COR-L47 (cell line): ENCODE data around the gene MYO18B.

Source experiments
- DNase-seq: peaks from one replicate; lab custom pipeline; 2025; lab: John Stamatoyannopoulos, UW

Gene MYO18B

GRCh38 chr22:25779426-25779825 lies 37.4 kb downstream of the MYO18B start:
- DNase-seq = no peak

GRCh38 chr22:25779890-25780289 lies 37.9 kb downstream of the MYO18B start:
- DNase-seq = no peak

- peak; percentile 19 for DNase-seq
These were observed 38.7 kb downstream of the MYO18B start for GRCh38 chr22:25780673-25781072.

- DNase-seq = no peak
These were observed 39.8 kb downstream of the MYO18B start for GRCh38 chr22:25781801-25782200.

GRCh38 chr22:25782831-25783230 lies 40.8 kb downstream of the MYO18B start:
- DNase-seq = no peak

- DNase-seq = no peak
These were observed 41.9 kb downstream of the MYO18B start for GRCh38 chr22:25783856-25784255.

- DNase-seq = no peak
These were observed 44.2 kb downstream of the MYO18B start for GRCh38 chr22:25786165-25786564.

GRCh38 chr22:25791556-25791955 lies 49.6 kb downstream of the MYO18B start:
- no peak for DNase-seq

GRCh38 chr22:25795478-25795877 lies 53.5 kb downstream of the MYO18B start:
- DNase-seq = no peak

GRCh38 chr22:25797498-25798290 lies 55.7 kb downstream of the MYO18B start:
- DNase-seq = peak; percentile 91

- no peak for DNase-seq
These were observed 58.8 kb downstream of the MYO18B start for GRCh38 chr22:25800766-25801165.

- DNase-seq = no peak
These were observed 60.0 kb downstream of the MYO18B start for GRCh38 chr22:25802018-25802417.

- no peak for DNase-seq
These were observed 62.7 kb downstream of the MYO18B start for GRCh38 chr22:25804676-25805075.

- DNase-seq = no peak
These were observed 64.6 kb downstream of the MYO18B start for GRCh38 chr22:25806579-25806978.

GRCh38 chr22:25814685-25815084 lies 72.7 kb downstream of the MYO18B start:
- no peak for DNase-seq

GRCh38 chr22:25815561-25815960 lies 73.6 kb downstream of the MYO18B start:
- no peak for DNase-seq

- no peak for DNase-seq
These were observed 74.6 kb downstream of the MYO18B start for GRCh38 chr22:25816522-25817059.

GRCh38 chr22:25817092-25817943 lies 75.3 kb downstream of the MYO18B start:
- no peak for DNase-seq

- DNase-seq = no peak
These were observed 76.6 kb downstream of the MYO18B start for GRCh38 chr22:25818541-25818940.

GRCh38 chr22:25822344-25822743 lies 80.4 kb downstream of the MYO18B start:
- DNase-seq = no peak

- DNase-seq = no peak
These were observed 81.3 kb downstream of the MYO18B start for GRCh38 chr22:25823276-25823675.

- DNase-seq = no peak
These were observed 82.9 kb downstream of the MYO18B start for GRCh38 chr22:25824828-25825423.
